Cardiac fibroblast (primary cell): ENCODE data around the gene NFRKB.

Experiments
- DNase-seq, 2 donors: peaks; one replicate each; pipeline versions ENCODE4 v3.0.0 to v3.0.0-alpha.2; 2010; ENCODE audit warnings: low read depth in 2 of 2
- H3K4me3 ChIP-seq, 2 donors: replicated peaks in 1 of 2; 1 replicate in 1 of 2; 2 replicates in 1 of 2; pipeline ENCODE4 v1.5.1; 2011; ENCODE audit warnings: low read depth in 2 of 2, low read length in 2 of 2, mild to moderate bottlenecking in 2 of 2, moderate library complexity in 1 of 2
- CTCF ChIP-seq: IDR thresholded peaks from one replicate; pipeline ENCODE4 v1.5.1; 2011; ENCODE audit warnings: low read depth, mild to moderate bottlenecking, low read length, inconsistent platforms

The NFRKB gene

GRCh38 chr11:129895126-129896041, at the start of gene NFRKB:
TSS of gene NFRKB (minus strand) at chr11:129895578. CDS start at chr11:129892849, 2,729 bp downstream.
- no peak for TF ChIP-seq CTCF
- peak; percentile 63 to 73 for DNase-seq

GRCh38 chr11:129944696-129945095, 49.3 kb upstream of the NFRKB start:
- no peak overlapping the region for H3K4me3 ChIP-seq
- no peak for TF ChIP-seq CTCF
- no peak for DNase-seq

More at GRCh38 chr11:129895126-129896041, at the start of gene NFRKB:
- peak within 1 kb of the TSS; percentile 87 to 90 for H3K4me3 ChIP-seq

GRCh38 chr11:129943036-129943435, 47.7 kb upstream of the NFRKB start:
- no peak for TF ChIP-seq CTCF
- DNase-seq = no peak
- no peak overlapping the region for H3K4me3 ChIP-seq

GRCh38 chr11:129939510-129939909, 44.1 kb upstream of the NFRKB start:
- no peak for TF ChIP-seq CTCF
- no peak overlapping the region for H3K4me3 ChIP-seq
- DNase-seq = no peak

GRCh38 chr11:129938764-129939163, 43.4 kb upstream of the NFRKB start:
- DNase-seq = no peak
- TF ChIP-seq CTCF = no peak

GRCh38 chr11:129937592-129938238, 42.3 kb upstream of the NFRKB start:
- no peak for DNase-seq
- TF ChIP-seq CTCF = no peak
- H3K4me3 ChIP-seq = no peak overlapping the region

More at GRCh38 chr11:129938764-129939163, 43.4 kb upstream of the NFRKB start:
- no peak overlapping the region for H3K4me3 ChIP-seq
